A673 (cell line): ENCODE data around the gene ELAC1. TPM values are rescaled to one million over a fixed set of nuclear protein-coding genes. Genes with fewer than 3 reads are reported as not detected.

Experiments used
- BruUV-seq: library from RNA; stranded (reverse); fragments of 400-500 nt; replicated peaks from 2 replicates; lab custom pipeline; 2021; lab: Mats Ljungman, UMichigan
- CTCF ChIA-PET: fragments of 300-600 bp; sonication (Branson Sonifier 250); formaldehyde crosslinking; loops from one replicate; lab custom pipeline; 2022; ENCODE audit warnings: antibody characterized with exemption; lab: Charles Lee
- POLR2A ChIA-PET: fragments of 300-600 bp; sonication (Branson Sonifier 250); formaldehyde crosslinking; loops from one replicate; lab custom pipeline; 2022; ENCODE audit warnings: antibody characterized with exemption; ENCODE audit not compliant: low non-redundant PET; lab: Charles Lee
- DNase-seq: peaks from one replicate; pipeline ENCODE4 v3.0.0-alpha.2; 2015; ENCODE audit warnings: low spot score
- H3K27ac ChIP-seq: fragments of 200-600 bp; sonication (generic); 2 replicates; pipeline ENCODE4 v1.5.1; 2016; ENCODE audit warnings: mixed run types, low read depth, mild to moderate bottlenecking, mixed read lengths, antibody characterized with exemption, low read length; ENCODE audit not compliant: poor library complexity, severe bottlenecking
- H3K27me3 ChIP-seq: fragments of 200-600 bp; sonication (generic); replicated peaks from 2 replicates; pipeline ENCODE4 v1.6.1; 2017; ENCODE audit warnings: mixed run types, low read depth, mild to moderate bottlenecking, mixed read lengths, antibody characterized with exemption, low read length; ENCODE audit not compliant: insufficient read depth, poor library complexity
- H3K36me3 ChIP-seq: fragments of 200-600 bp; sonication (generic); 2 replicates; pipeline ENCODE4 v1.6.1; 2016; ENCODE audit warnings: mixed run types, mild to moderate bottlenecking, mixed read lengths, antibody characterized with exemption, low read length; ENCODE audit not compliant: insufficient read depth, poor library complexity, severe bottlenecking
- H3K4me1 ChIP-seq: fragments of 200-600 bp; sonication (generic); 2 replicates; pipeline ENCODE4 v1.6.1; 2017; ENCODE audit warnings: mixed run types, mild to moderate bottlenecking, mixed read lengths, antibody characterized with exemption, low read length; ENCODE audit not compliant: insufficient read depth, poor library complexity, severe bottlenecking
- H3K4me3 ChIP-seq: fragments of 200-600 bp; sonication (generic); 2 replicates; pipeline ENCODE4 v1.5.1; 2016; ENCODE audit warnings: low read depth, mixed run types, mild to moderate bottlenecking, mixed read lengths, low read length; ENCODE audit not compliant: poor library complexity, severe bottlenecking
- H3K9me3 ChIP-seq: fragments of 200-600 bp; sonication (generic); 2 replicates; pipeline ENCODE4 v1.6.1; 2016; ENCODE audit warnings: mixed run types, low read depth, mild to moderate bottlenecking, mixed read lengths, antibody characterized with exemption, low read length; ENCODE audit not compliant: poor library complexity, severe bottlenecking
- CTCF ChIP-seq: fragments of 300-800, 200-600 bp; sonication (generic); conservative IDR thresholded peaks from 2 replicates; pipeline ENCODE4 v1.5.1; 2017; ENCODE audit warnings: low read depth, mild to moderate bottlenecking, antibody characterized with exemption, low read length, moderate library complexity, mixed read lengths
- EZH2 ChIP-seq: fragments of 200-600 bp; sonication (generic); IDR thresholded peaks from 2 replicates; pipeline ENCODE4 v1.6.1; 2017; ENCODE audit warnings: borderline replicate concordance, low read depth, mild to moderate bottlenecking, mixed read lengths, antibody characterized with exemption, low read length; ENCODE audit not compliant: poor library complexity, severe bottlenecking
- intact Hi-C: fragments of 100-400 bp; cut with micrococcal nuclease; formaldehyde crosslinking; loops from one replicate; pipeline ENCODE4 v1.10.0; 2022; ENCODE audit not compliant: unreplicated experiment
- total RNA-seq: library from RNA; stranded (reverse); gene quantifications from 2 replicates; pipeline ENCODE4 v1.2.3, GENCODE V29; 2021

ELAC1 gene
- total RNA-seq, 1 experiment from 2014 or later = 8.7 TPM

GRCh38 chr18:50926521-50926920, 41.3 kb upstream of the ELAC1 start:
- Histone ChIP-seq H3K36me3 (peaks cover 43% of the 10 kb centered on the region), H3K27ac (no peak overlapping the region), H3K4me3 (no peak overlapping the region), H3K9me3 (peaks cover 16% of the 10 kb centered on the region), H3K4me1 (no peaks in the 10 kb centered on the region), H3K27me3 (no peaks in the 10 kb centered on the region)
- ChIA-PET CTCF (no interaction called here), POLR2A (no interaction called here)
- intact Hi-C loops = no loop called here
- no peak for TF ChIP-seq EZH2
- no peak for TF ChIP-seq CTCF
- BruUV-seq = no TSS peak
- DNase-seq = no peak

GRCh38 chr18:50928551-50928950, 39.3 kb upstream of the ELAC1 start:
- H3K27me3 ChIP-seq = no peaks in the 10 kb centered on the region
- H3K36me3 ChIP-seq = peaks cover 33% of the 10 kb centered on the region
- DNase-seq = no peak
- no peaks in the 10 kb centered on the region for H3K4me1 ChIP-seq
- ChIA-PET CTCF (no interaction called here), POLR2A (no interaction called here)
- intact Hi-C loops = no loop called here
- H3K27ac ChIP-seq = no peak overlapping the region
- no peak for TF ChIP-seq EZH2
- no peak for TF ChIP-seq CTCF
- no peak overlapping the region for H3K4me3 ChIP-seq
- peaks cover 16% of the 10 kb centered on the region for H3K9me3 ChIP-seq
- no TSS peak for BruUV-seq

- DNase-seq = no peak
- Histone ChIP-seq H3K4me3 (no peak overlapping the region), H3K27ac (no peak overlapping the region), H3K27me3 (no peaks in the 10 kb centered on the region), H3K9me3 (no peaks in the 10 kb centered on the region), H3K4me1 (no peaks in the 10 kb centered on the region), H3K36me3 (peaks cover 4% of the 10 kb centered on the region)
- TF ChIP-seq CTCF = no peak
- no peak for TF ChIP-seq EZH2
- BruUV-seq = no TSS peak
- intact Hi-C loops = no loop called here
- CTCF ChIA-PET = no interaction called here
- POLR2A ChIA-PET = no interaction called here
These were observed 34.2 kb upstream of the ELAC1 start for GRCh38 chr18:50933684-50934083.
